ENCODE measurements around the gene NSF.
"Not testable (repeated sequence)": the region's sequence is repeated elsewhere in the genome, so short reads cannot be mapped to it uniquely, and the experiment has no call there.

NSF gene

GRCh38 chr17:46756081-46756735 lies 165.7 kb downstream of the NSF start:
- no peak for DNase-seq (ENCODE audit: low read depth in 3 of 3)

- no peak for DNase-seq (ENCODE audit: low read depth in 3 of 3)
Observed at GRCh38 chr17:46756861-46757260, 166.4 kb downstream of the NSF start.

GRCh38 chr17:46757588-46757987 lies 167.1 kb downstream of the NSF start:
- DNase-seq (ENCODE audit: low read depth in 3 of 3), result not testable (repeated sequence)

GRCh38 chr17:46758614-46759013 lies 168.1 kb downstream of the NSF start:
- DNase-seq (ENCODE audit: low read depth in 3 of 3), result no peak

GRCh38 chr17:46759141-46759540 lies 168.7 kb downstream of the NSF start:
- DNase-seq (ENCODE audit: low read depth in 3 of 3), result no peak

GRCh38 chr17:46763416-46763815 lies 172.9 kb downstream of the NSF start:
- DNase-seq (ENCODE audit: low read depth in 3 of 3), result no peak

- DNase-seq (ENCODE audit: low read depth in 3 of 3), result no peak
Observed at GRCh38 chr17:46764000-46764708, 173.7 kb downstream of the NSF start.

- no peak for DNase-seq (ENCODE audit: low read depth in 3 of 3)
Observed at GRCh38 chr17:46764709-46765401, 174.4 kb downstream of the NSF start.

GRCh38 chr17:46765453-46765852 lies 175.0 kb downstream of the NSF start:
- no peak for DNase-seq (ENCODE audit: low read depth in 3 of 3)

- DNase-seq (ENCODE audit: low read depth in 3 of 3), result no peak
Observed at GRCh38 chr17:46766493-46767491, 176.3 kb downstream of the NSF start.

GRCh38 chr17:46768540-46768870 lies 178.0 kb downstream of the NSF start:
- no peak for DNase-seq (ENCODE audit: low read depth in 3 of 3)

GRCh38 chr17:46768896-46769295 lies 178.4 kb downstream of the NSF start:
- not testable (repeated sequence) for DNase-seq (ENCODE audit: low read depth in 3 of 3)

GRCh38 chr17:46769531-46770438 lies 179.3 kb downstream of the NSF start:
- no peak for DNase-seq (ENCODE audit: low read depth in 3 of 3)

- no peak for DNase-seq (ENCODE audit: low read depth in 3 of 3)
Observed at GRCh38 chr17:46770439-46770817, 180.0 kb downstream of the NSF start.

- DNase-seq (ENCODE audit: low read depth in 3 of 3), result no peak
Observed at GRCh38 chr17:46770818-46771560, 180.5 kb downstream of the NSF start.

GRCh38 chr17:46771561-46772474 lies 181.3 kb downstream of the NSF start:
- DNase-seq (ENCODE audit: low read depth in 3 of 3), result no peak

- no peak for DNase-seq (ENCODE audit: low read depth in 3 of 3)
Observed at GRCh38 chr17:46772475-46773220, 182.2 kb downstream of the NSF start.

- DNase-seq (ENCODE audit: low read depth in 3 of 3), result no peak
Observed at GRCh38 chr17:46773221-46773605, 182.7 kb downstream of the NSF start.
